ENCODE data around the gene TNKS1BP1.

The TNKS1BP1 gene

GRCh38 chr11:57325735-57326048, 940 bp upstream of the TNKS1BP1 start:
- DNase-seq: no peak

GRCh38 chr11:57324154-57324885, 432 bp downstream of the TNKS1BP1 start:
- peak; percentile 87 for DNase-seq

GRCh38 chr11:57323855-57324153, 948 bp downstream of the TNKS1BP1 start:
- no peak for DNase-seq

GRCh38 chr11:57323167-57323854, 1.4 kb downstream of the TNKS1BP1 start:
- DNase-seq: peak; percentile 23

GRCh38 chr11:57322256-57323166, 2.2 kb downstream of the TNKS1BP1 start:
- DNase-seq: peak; percentile 77

GRCh38 chr11:57321388-57322255, 3.1 kb downstream of the TNKS1BP1 start:
- no peak for DNase-seq

- no peak for DNase-seq
Measured at GRCh38 chr11:57320719-57321387, 3.9 kb downstream of the TNKS1BP1 start.

GRCh38 chr11:57320067-57320718, 4.6 kb downstream of the TNKS1BP1 start:
- no peak for DNase-seq

GRCh38 chr11:57318178-57318577, 6.6 kb downstream of the TNKS1BP1 start:
- no peak for DNase-seq

GRCh38 chr11:57316017-57316416, 8.7 kb downstream of the TNKS1BP1 start:
- DNase-seq: peak; percentile 37

GRCh38 chr11:57315491-57315890, 9.3 kb downstream of the TNKS1BP1 start:
- DNase-seq: peak; percentile 13

GRCh38 chr11:57314221-57314973, 10.4 kb downstream of the TNKS1BP1 start:
- no peak for DNase-seq

GRCh38 chr11:57313788-57314135, 11.0 kb downstream of the TNKS1BP1 start:
- DNase-seq: no peak

- DNase-seq: no peak
Measured at GRCh38 chr11:57313071-57313787, 11.5 kb downstream of the TNKS1BP1 start.

GRCh38 chr11:57312511-57313021, 12.2 kb downstream of the TNKS1BP1 start:
- no peak for DNase-seq

- DNase-seq: peak; percentile 32
Measured at GRCh38 chr11:57311109-57311936, 13.4 kb downstream of the TNKS1BP1 start.

- DNase-seq: no peak
Measured at GRCh38 chr11:57310630-57311086, 14.1 kb downstream of the TNKS1BP1 start.

- DNase-seq: no peak
Measured at GRCh38 chr11:57310091-57310490, 14.7 kb downstream of the TNKS1BP1 start.
